Urinary bladder (tissue), 4 donors: ENCODE measurements around the gene IFT172. TPM values are rescaled to one million over a fixed set of nuclear protein-coding genes. Genes with fewer than 3 reads are reported as not detected.
"Not testable (repeated sequence)": the region's sequence is repeated elsewhere in the genome, so short reads cannot be mapped to it uniquely, and the experiment has no call there.

Experiments
- DNase-seq: peaks from one replicate; pipeline ENCODE4 v3.0.0-alpha.2; 2015; ENCODE audit errors: extremely low spot score
- H3K27ac ChIP-seq: one replicate; pipeline ENCODE4 v1.5.1; 2013; ENCODE audit warnings: low read depth, mild to moderate bottlenecking, moderate library complexity
- H3K36me3 ChIP-seq: one replicate; pipeline ENCODE4 v1.6.1; 2013; ENCODE audit warnings: mild to moderate bottlenecking, moderate library complexity; ENCODE audit not compliant: insufficient read depth
- H3K4me1 ChIP-seq: one replicate; pipeline ENCODE4 v1.6.1; 2013; ENCODE audit warnings: mild to moderate bottlenecking, moderate library complexity; ENCODE audit not compliant: insufficient read depth
- H3K4me3 ChIP-seq: one replicate; pipeline ENCODE4 v1.5.1; 2013; ENCODE audit warnings: low read depth, low read length
- WGBS: extraction: QIAGEN DNeasy Blood & Tissue Kit; methylation state at CpG from one replicate; pipeline ENCODE4 v1.1.7; 2013; 5-methylcytosine and 5-hydroxymethylcytosine counted together
- polyA plus RNA-seq: library from polyadenylated mRNA; stranded (reverse); fragments of 200-250 nt; gene quantifications from one replicate; pipeline ENCODE4 v1.2.3, GENCODE V29; 2013
- total RNA-seq: library from RNA; depleted of rRNA; stranded (reverse); fragments of >200 nt; gene quantifications from one replicate; pipeline ENCODE4 v1.2.3, GENCODE V29; 2014
- donor health status: healthy with polysubstance abuse.
- donor health status: healthy.

Gene IFT172
- total and polyA plus RNA-seq, 2 donors = 18.6 to 37.3 TPM

- under 1% methylated on average over 75 of the region's 75 CpGs for WGBS
- H3K36me3 ChIP-seq = no peaks in the 10 kb centered on the region
- peaks cover 2% of the 10 kb centered on the region for H3K4me1 ChIP-seq
- DNase-seq = peak; percentile 83
- peak within 1 kb of the TSS; percentile 99 for H3K27ac ChIP-seq
- H3K4me3 ChIP-seq = peak within 1 kb of the TSS; percentile 98
Measured at GRCh38 chr2:27428213-27428977, 61.1 kb downstream of the IFT172 start, which contains the start of gene NRBP1. TSS of gene NRBP1 (plus strand) at chr2:27428631. CDS start at chr2:27433274, 4,643 bp downstream.

- 7% methylated on average over 7 of the region's 7 CpGs for WGBS
- H3K4me3 ChIP-seq = peak overlapping the region; percentile 98
- peak overlapping the region; percentile 99 for H3K27ac ChIP-seq
- DNase-seq = no peak
- no peaks in the 10 kb centered on the region for H3K36me3 ChIP-seq
- H3K4me1 ChIP-seq = peaks cover 2% of the 10 kb centered on the region
Measured at GRCh38 chr2:27427863-27428212, 61.7 kb downstream of the IFT172 start.

GRCh38 chr2:27425039-27425438 is 64.5 kb downstream of the IFT172 start:
- not testable (repeated sequence) for H3K27ac ChIP-seq, DNase-seq, H3K4me1 ChIP-seq, H3K36me3 ChIP-seq, H3K4me3 ChIP-seq
- 94% methylated on average over 10 of the region's 10 CpGs for WGBS

- Histone ChIP-seq H3K36me3 (no peaks in the 10 kb centered on the region), H3K4me3 (no peak overlapping the region), H3K27ac (no peak overlapping the region), H3K4me1 (no peaks in the 10 kb centered on the region)
- WGBS = 95% methylated on average over 3 of the region's 3 CpGs
- no peak for DNase-seq
Measured at GRCh38 chr2:27422958-27423357, 66.6 kb downstream of the IFT172 start.

GRCh38 chr2:27421660-27422250 is 67.8 kb downstream of the IFT172 start:
- no peak overlapping the region for H3K27ac ChIP-seq
- no peaks in the 10 kb centered on the region for H3K36me3 ChIP-seq
- no peak overlapping the region for H3K4me3 ChIP-seq
- 82% methylated on average over 4 of the region's 4 CpGs for WGBS
- H3K4me1 ChIP-seq = no peaks in the 10 kb centered on the region
- no peak for DNase-seq

GRCh38 chr2:27420996-27421395 is 68.5 kb downstream of the IFT172 start:
- H3K4me1 ChIP-seq = no peaks in the 10 kb centered on the region
- H3K27ac ChIP-seq = no peak overlapping the region
- no peaks in the 10 kb centered on the region for H3K36me3 ChIP-seq
- DNase-seq = no peak
- H3K4me3 ChIP-seq = no peak overlapping the region

GRCh38 chr2:27416151-27416550 is 73.4 kb downstream of the IFT172 start:
- no peak for DNase-seq
- H3K4me1 ChIP-seq = no peaks in the 10 kb centered on the region
- H3K36me3 ChIP-seq = no peaks in the 10 kb centered on the region
- 92% methylated on average over 6 of the region's 6 CpGs for WGBS
- no peak overlapping the region for H3K27ac ChIP-seq
- no peak overlapping the region for H3K4me3 ChIP-seq

GRCh38 chr2:27412419-27413152 is 77.0 kb downstream of the IFT172 start:
- DNase-seq = no peak
- Histone ChIP-seq H3K27ac (no peak overlapping the region), H3K4me1 (peaks cover 1% of the 10 kb centered on the region), H3K4me3 (no peak overlapping the region), H3K36me3 (no peaks in the 10 kb centered on the region)
- 78% methylated on average over 9 of the region's 9 CpGs for WGBS

- Histone ChIP-seq H3K27ac (peak within 1 kb of the TSS; percentile 44), H3K36me3 (peaks cover 2% of the 10 kb centered on the region), H3K4me3 (peak within 1 kb of the TSS; percentile 98), H3K4me1 (peaks cover 1% of the 10 kb centered on the region)
- DNase-seq = peak; percentile 68
- WGBS = under 1% methylated on average over 82 of the region's 82 CpGs
Measured at GRCh38 chr2:27409321-27410073, 80.0 kb downstream of the IFT172 start, which contains the start of gene PPM1G. TSS of gene PPM1G (minus strand) at chr2:27409591. CDS start at chr2:27409422, 169 bp downstream.

GRCh38 chr2:27408601-27409320 is 80.8 kb downstream of the IFT172 start:
- Histone ChIP-seq H3K4me3 (peak overlapping the region; percentile 98), H3K36me3 (peaks cover 2% of the 10 kb centered on the region), H3K4me1 (peaks cover 1% of the 10 kb centered on the region), H3K27ac (peak overlapping the region; percentile 44)
- under 1% methylated on average over 33 of the region's 33 CpGs for WGBS
- DNase-seq = no peak

- Histone ChIP-seq H3K4me1 (peaks cover 1% of the 10 kb centered on the region), H3K4me3 (peak overlapping the region; percentile 11), H3K27ac (no peak overlapping the region), H3K36me3 (peaks cover 2% of the 10 kb centered on the region)
- no peak for DNase-seq
- WGBS = 53% methylated on average over 16 of the region's 16 CpGs
Measured at GRCh38 chr2:27407798-27408491, 81.6 kb downstream of the IFT172 start.

- no peak for DNase-seq
- Histone ChIP-seq H3K36me3 (peaks cover 2% of the 10 kb centered on the region), H3K4me1 (no peaks in the 10 kb centered on the region), H3K4me3 (no peak overlapping the region), H3K27ac (no peak overlapping the region)
- WGBS = 94% methylated on average over 2 of the region's 2 CpGs
Measured at GRCh38 chr2:27400348-27401135, 89.0 kb downstream of the IFT172 start.
